Right lobe of liver (tissue), 4 donors: ENCODE data around the gene YPEL4.

Source experiments
- CTCF ChIP-seq, 4 donors: fragments of 200-600 bp in 3 of 4; fragments of 450-650 bp in 1 of 4; IDR thresholded peaks; one replicate each; pipeline versions ENCODE4 v1.5.1 to v1.8.0; 2016 to 2022; ENCODE audit warnings: antibody characterized with exemption in 4 of 4, mild to moderate bottlenecking in 2 of 4
- POLR2A ChIP-seq: fragments of 450-650 bp; IDR thresholded peaks from one replicate; pipeline ENCODE4 v1.6.1; 2017; ENCODE audit warnings: antibody characterized with exemption, mild to moderate bottlenecking
- donor health status: DM: no; HTN: no; CAD: no.
- donor health status: DM: no; HTN: no; CAD: no.
- donor health status: DM: no; HTN: yes; CAD: no.

GRCh38 chr11:57656885-57657193 is 7.1 kb upstream of the YPEL4 start:
- no peak for TF ChIP-seq CTCF (IDR thresholded peaks at IDR 0.05)
- TF ChIP-seq POLR2A: no peak
